Right kidney (tissue), 9 donors: ENCODE measurements around the gene ZFP3.
"Not testable (repeated sequence)": the region's sequence is repeated elsewhere in the genome, so short reads cannot be mapped to it uniquely, and the experiment has no call there.

Experiments used
- DNase-seq: peaks from one replicate; pipeline ENCODE4 v3.0.0-alpha.2; 2016
- long read RNA-seq, 8 donors: transcript quantifications; one replicate each; lab custom pipeline, GENCODE V29; 2026

Gene ZFP3
- long read RNA-seq, donor 1, full-length matches to known transcripts, result 4 of 4 reads
- long read RNA-seq, donor 1, partial matches to known transcripts, result 0 of 4 reads
- long read RNA-seq, donor 1, other reads (novel, unspliced or antisense), result 0 of 4 reads
- long read RNA-seq, donor 2, full-length matches to known transcripts, result 3 of 3 reads
- long read RNA-seq, donor 2, partial matches to known transcripts, result 0 of 3 reads
- long read RNA-seq, donor 2, other reads (novel, unspliced or antisense), result 0 of 3 reads
- long read RNA-seq, donor 3, full-length matches to known transcripts, result 2 of 2 reads
- long read RNA-seq, donor 3, partial matches to known transcripts, result 0 of 2 reads
- long read RNA-seq, donor 3, other reads (novel, unspliced or antisense), result 0 of 2 reads
- long read RNA-seq, donor 4, result 0 reads
- long read RNA-seq, donor 5, full-length matches to known transcripts, result 5 of 5 reads
- long read RNA-seq, donor 5, partial matches to known transcripts, result 0 of 5 reads
- long read RNA-seq, donor 5, other reads (novel, unspliced or antisense), result 0 of 5 reads
- long read RNA-seq, donor 6, full-length matches to known transcripts, result 3 of 3 reads
- long read RNA-seq, donor 6, partial matches to known transcripts, result 0 of 3 reads
- long read RNA-seq, donor 6, other reads (novel, unspliced or antisense), result 0 of 3 reads
- long read RNA-seq, donor 7, result 0 reads
- long read RNA-seq, donor 8, full-length matches to known transcripts, result 4 of 4 reads
- long read RNA-seq, donor 8, partial matches to known transcripts, result 0 of 4 reads
- long read RNA-seq, donor 8, other reads (novel, unspliced or antisense), result 0 of 4 reads

DNA sequence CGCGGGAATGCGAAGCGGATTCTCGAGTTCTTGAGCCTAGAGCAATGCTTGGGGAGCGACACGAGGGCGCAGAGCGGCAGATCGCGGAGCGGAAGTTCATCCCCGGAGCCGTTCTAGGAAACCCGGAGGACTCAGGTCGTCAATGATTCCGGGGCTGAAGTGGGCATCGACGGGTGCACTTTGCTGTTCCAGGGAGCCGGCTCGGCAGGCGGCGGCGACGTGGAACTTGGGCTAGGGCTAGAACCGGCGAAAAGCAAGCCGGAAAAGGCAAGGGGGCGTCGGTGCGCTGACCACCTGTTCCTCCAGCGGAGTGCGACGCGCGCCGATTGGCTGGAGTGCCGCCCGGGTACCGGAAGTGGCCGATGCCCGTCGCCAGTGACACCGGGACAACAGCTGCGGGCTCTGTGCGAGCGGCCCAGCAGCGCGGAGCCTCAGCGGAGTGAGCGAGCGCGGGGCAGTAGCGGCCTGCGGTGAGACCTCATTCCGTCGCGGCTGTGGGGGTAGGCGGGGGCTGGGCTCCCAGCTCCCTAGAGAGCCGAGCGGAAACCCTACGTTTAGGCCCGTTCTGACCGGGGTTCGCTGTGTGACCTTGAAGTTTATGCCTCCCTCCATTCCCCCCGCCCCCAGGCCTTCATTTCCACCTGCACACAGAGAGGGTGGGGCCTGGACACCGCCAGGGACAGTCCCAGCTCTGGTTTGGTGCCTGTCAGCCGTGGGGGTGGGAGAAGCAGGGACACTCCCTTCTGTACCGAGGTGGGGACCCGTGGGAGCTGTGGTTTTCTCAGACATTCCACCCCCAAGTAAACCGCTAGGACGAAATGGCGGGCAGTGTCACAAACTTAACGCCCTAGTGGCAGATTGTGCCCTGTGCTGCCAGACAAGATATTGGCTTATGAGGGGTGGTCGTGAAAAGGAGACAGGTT lies at the start of gene ZFP3:
Gene ZFP3, plus strand, starts transcription at position 362 of the 923 bp plus-strand sequence. CDS start 13,038 bp downstream, outside the sequence.
- peak; percentile 98 for DNase-seq

DNA sequence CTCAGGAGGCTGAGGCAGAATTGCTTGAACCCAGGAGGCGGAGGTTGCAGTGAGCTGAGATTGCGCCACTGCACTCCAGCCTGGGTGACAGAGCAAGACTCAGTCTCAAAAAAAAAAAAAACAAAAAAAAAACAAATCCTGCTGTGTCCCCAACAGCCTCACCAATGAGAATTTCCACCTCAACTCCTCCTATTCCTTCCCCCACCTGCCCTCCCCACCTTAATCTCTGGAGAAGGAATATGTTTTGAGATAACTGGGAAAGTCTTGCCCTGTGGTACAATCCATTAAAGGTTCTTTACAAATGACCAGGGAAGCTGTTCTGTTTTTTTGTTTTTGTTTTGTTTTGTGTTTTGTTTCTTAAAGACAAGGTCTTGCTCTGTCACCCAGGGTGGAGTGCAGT lies 48.1 kb upstream of the ZFP3 start:
- not testable (repeated sequence) for DNase-seq

DNA sequence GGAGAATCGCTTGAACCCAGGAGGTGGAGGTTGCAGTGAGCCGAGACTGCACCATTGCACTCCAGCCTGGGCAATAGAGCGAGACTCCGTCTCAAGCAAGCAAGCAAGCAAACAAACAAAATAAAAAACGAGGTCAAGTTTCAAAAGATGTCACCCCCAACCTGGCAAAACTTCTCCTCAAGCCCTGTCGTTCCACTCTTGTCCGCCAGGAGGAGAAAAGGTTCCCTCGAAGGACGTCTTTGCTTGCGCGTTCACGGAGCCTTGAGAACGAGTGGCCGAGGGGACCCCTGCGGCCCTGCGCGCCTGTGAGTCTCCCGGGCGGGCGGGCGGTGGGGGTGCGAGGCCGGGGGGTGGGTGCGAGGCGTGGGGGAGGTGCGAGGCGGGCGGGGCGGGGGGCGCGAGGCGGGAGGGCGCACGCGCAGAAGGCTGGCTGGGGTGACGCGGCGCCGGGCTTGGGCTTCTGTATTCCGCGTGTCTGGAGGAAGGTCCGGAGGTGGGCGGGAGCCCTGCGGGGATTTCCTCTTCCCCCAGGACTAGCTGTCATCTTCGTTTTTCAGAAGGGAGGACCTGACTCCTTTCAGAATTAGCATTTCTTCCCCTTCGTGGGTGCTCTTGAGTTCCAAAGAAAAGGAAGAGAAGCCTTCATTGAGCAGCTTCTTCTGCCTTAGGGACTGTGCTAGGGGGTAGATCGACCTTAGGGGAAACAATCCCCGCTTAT lies 46.7 kb upstream of the ZFP3 start:
- peak; percentile 72 for DNase-seq

DNA sequence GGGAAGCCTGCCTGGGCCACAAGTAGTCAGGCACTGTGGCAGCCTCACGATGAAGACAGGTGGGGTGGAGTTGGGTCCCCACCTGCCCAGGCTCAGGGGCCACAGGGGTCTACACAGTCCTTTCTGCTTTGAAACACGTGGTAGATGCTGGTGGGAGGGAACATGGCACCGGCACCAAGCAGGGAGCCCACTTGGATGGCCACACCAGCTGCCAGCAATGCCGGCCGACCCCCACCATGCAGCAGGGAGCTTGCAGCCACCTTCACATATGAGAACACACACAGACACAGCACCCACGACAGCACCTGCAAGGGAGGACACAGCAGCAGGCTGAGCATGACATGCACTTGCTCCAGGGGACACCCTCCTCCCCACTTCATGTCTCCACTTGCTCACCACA lies 45.4 kb upstream of the ZFP3 start:
- DNase-seq, result no peak

DNA sequence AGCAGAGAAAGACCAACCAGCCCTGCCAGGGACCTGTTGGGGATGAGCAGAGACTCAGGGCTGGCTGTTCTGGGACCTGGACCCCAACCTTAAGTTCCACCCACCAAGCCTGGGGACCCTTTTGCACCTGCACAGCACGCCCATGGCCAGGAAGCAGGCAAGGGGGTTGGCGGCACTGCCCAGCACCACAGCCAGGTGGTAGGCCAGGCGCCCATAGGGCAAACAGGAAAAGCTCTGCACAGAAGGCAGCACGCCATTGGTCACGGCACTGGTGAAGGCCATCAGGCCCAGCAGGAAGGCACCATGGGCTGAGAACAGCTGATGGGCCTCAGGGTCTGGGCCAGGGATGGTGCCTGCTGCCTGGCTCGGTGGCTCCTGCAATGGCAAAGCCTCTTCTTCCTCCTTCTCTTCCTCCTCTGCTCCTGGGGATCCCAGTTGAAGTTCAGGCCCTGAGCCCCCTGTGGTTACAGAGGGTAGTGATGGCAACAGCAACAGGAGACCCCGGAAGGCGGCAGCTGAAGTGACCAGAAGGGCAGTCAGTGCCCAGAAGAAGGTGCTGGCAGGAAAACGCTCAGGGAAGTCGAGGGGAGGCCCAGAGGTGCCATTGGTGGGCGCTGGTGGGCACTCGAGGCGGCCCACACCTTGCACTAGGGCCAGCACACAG lies 44.8 kb upstream of the ZFP3 start:
- DNase-seq, result no peak

DNA sequence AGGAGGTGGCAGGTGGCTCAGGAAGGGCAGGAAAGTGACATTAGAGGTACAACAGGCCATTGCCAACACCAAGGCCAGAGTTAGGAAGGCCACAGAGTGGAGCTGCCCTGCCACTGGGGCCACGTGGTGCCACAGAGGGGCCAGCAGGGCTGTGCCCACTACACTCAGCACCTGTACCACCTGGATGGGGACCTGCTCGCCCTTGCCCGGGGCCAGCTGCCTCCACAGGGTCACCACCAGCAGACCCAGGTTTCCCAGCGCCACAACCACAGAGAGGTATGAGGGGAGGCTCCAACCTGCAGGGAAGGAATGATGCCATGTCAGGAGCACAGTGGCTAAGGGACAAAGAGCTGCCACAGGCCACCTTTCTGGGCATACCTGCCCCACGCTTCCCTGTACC lies 44.2 kb upstream of the ZFP3 start:
- no peak for DNase-seq

DNA sequence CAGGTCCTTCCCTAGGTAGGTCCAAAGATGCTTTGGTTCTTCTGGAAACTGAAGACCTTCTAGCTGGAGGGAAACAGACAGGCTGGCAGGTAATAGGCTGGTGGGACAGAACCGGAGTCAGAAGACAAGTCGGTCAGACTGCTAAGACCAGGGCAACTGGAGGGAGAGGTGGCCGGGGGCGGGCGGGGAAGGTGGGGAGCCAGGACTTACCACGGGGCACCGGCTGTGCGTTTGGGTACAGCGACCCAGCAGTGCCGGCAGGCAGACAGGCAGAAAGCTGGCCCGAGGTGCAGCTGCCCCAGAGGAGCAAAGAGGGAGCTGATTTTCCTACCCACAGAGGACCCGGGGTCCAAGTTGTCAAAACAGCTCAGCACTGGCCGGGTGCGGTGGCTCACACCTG lies 43.6 kb upstream of the ZFP3 start:
- no peak for DNase-seq

DNA sequence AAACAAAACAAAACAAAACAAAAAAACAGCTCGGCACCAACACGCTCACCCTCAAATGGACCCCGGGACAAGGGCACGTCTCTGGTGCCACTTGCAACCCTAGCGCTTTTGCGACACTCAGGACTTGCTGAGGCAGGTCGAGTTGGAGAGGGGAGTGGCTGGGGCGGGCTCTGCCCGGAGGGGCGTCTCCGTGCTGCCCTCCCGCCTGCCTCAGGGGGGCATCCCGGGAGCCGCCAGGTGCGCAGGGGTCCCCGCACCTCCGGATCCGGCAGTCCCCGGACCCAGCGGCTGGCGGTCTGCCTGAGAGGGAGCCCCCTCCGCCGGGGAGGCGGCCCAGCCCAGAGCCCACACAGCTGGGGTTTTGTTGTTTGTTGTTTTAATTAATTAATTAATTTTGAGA lies 43.0 kb upstream of the ZFP3 start, which contains the start of gene SLC52A1:
Gene SLC52A1, minus strand, starts transcription at position 112 of the 400 bp plus-strand sequence. CDS start 820 bp downstream, outside the sequence.
- peak; percentile 41 for DNase-seq

DNA sequence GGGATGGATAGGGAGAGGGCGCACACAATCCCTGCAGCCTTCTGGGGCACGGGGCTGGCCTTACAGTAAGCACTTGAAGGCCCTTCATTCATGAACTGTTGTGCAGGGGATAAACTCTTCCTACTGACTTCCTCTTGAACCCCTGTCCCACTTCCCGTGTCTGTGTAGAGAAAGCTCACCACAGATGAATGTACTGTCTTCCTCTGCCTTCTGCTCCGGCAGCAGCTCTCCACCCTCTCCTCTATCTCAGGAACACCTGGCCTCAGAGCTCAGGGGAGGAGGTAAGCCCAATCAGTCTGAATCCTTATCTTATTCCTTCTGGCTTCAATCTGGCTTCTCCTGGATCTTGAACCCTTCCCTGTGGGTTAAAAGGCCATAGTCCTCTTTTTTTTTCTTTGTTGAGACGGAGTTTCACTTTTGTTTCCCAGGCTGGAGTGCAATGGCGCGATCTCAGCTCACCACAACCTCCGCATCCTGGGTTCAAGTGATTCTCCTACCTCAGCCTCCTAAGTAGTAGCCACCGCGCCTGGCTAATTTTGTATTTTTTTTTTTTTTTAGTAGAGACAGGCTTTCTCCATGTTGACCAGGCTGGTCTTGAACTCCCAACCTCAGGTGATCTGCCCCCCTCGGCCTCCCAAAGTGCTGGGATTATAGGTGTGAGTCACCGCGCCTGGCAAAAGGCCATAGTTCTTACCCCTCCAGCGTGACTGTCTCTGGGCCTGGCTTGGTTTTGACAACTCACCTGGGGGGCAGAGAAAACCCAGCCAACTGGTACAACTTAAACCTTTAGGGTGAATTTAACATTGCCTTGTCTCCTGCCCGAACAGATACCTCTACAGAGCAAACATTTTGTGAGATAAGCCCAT lies 35.9 kb upstream of the ZFP3 start:
- DNase-seq, result no peak

DNA sequence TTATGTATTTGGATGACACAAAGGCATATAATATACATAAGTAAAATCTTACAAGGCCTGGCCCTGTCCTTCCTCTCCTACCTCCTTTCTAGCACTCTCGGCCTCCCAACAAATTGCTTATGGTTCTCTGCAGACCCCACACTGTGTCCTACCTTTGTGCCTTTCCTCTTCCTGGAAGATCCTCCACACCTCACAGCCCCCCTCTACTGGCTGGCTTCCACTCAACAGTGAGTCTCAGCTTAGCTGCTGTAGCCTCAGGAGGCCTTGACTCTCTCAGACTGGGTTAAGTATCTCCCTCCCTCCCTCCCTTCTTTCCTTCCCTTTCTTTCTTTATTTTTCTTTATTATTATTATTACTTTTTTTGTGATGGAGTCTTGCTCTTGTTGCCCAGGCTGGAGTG lies 34.7 kb upstream of the ZFP3 start:
- DNase-seq, result no peak

DNA sequence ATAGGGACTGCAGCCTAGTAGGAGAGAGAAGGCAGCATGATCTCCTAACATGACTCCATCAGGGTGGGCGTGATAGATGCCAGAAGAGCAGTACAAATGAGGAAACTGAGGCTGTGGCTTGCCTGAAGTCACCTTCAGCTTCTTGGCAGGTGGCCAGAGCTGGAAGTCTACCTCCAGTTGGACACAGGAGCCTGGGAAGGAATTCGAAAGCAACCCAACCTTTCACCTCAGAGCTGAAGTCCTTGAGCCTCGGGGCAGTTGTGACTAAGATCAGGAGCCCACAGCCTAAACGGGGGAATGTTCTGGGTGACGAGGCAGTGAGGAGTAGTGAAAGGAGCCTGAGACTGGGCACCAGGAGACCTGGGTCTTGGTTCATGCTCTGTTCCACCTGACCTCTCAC lies 33.6 kb upstream of the ZFP3 start:
- no peak for DNase-seq

DNA sequence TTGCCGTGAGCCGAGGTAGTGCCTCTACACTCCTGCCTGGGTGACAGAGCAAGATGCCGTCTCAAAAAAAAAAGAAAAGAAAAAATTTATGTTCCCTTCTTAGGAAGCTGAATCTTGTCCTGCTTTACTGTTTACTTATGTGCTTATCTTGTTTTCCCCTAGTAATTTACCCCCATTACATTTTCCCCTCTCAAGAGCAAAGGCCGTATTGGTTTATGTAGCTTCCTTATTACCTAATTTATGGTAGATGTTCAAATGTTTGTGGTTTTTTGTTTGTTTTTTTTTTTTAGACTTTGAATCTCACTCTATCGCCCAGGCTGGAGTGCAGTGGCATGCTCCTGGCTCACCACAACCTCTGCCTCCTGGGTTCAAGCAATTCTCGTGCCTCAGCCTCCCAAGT lies 32.8 kb upstream of the ZFP3 start:
- no peak for DNase-seq

DNA sequence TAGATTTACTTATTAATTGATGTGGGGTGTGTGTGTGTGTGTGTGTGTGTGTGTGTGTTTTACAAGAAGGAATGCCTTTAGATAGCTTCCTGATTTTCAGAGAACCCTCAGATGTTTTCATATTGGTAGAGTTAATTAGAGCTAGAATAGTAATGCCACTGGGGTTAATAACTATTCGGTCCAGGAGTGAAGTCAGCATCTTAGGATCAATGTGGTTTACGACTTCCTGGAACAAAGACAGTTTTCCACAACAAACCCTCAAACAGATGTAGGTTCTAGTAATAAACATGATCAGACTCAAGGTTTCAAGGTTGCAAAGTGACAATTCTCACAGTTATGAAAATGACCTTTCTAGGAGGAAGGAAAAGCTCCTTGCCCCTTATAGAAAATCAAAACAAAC lies 30.8 kb upstream of the ZFP3 start:
- no peak for DNase-seq

DNA sequence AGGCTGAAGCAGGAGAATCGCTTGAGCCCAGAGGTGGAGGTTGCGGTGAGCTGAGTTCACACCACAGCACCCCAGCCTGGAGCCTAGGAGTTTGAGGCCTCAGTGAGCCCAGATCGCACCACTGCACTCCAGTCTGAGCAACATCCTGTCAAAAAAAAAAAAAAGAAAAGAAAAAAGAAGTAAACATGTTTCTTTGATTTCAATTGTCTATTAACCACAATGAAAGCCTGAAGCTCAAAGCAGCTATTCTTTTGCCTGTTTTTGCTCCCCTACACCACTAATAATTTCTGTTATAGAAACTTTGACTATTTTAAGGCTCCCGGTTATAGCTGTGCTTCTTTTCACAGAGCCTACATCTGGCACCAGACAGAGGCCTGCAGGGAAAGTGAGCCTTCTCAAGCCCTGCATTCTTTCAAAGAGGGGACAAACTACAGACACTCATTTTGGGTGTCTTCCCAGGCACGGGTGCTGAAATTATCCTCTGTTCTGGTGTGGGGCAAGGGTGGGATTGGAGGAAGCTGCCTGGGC lies 28.9 kb upstream of the ZFP3 start:
- no peak for DNase-seq

DNA sequence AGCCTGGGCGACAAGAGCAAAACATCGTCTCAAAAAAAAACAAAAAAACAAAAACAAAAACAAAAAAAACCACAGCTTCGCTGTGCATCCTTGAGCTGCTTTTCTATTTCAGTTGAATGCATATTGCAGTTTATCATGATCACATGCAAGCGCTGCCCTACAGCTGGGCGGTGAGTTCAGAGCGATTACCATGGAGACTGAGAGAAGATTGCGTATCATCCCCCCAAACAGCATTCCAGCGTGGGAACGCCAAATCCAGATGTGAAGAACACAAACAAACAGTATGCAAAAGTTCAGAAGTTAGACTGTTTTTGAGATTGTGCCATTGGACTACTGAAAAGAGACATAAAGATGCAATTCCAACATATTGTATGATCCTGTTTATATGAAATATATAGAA lies 28.0 kb upstream of the ZFP3 start:
- DNase-seq, result no peak

DNA sequence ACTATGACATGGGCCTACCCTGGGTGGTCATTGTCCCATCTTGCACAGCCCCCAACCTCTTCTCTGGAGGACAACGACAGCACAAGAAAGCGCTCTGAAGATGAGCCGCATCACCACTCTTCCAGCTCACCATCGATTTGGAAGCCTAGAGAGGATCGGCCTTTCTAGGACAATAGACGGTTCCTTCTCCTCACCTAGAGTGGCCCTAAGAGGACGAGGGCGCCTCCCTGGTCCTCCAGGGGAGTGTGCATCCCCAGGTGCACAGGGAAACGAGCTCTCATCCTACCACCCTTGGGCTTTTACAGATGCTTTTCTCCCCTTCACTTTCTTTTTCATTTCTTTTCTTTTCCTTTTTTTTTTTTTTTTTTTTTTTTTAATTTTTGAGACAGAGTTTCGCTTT lies 22.7 kb upstream of the ZFP3 start:
- no peak for DNase-seq

DNA sequence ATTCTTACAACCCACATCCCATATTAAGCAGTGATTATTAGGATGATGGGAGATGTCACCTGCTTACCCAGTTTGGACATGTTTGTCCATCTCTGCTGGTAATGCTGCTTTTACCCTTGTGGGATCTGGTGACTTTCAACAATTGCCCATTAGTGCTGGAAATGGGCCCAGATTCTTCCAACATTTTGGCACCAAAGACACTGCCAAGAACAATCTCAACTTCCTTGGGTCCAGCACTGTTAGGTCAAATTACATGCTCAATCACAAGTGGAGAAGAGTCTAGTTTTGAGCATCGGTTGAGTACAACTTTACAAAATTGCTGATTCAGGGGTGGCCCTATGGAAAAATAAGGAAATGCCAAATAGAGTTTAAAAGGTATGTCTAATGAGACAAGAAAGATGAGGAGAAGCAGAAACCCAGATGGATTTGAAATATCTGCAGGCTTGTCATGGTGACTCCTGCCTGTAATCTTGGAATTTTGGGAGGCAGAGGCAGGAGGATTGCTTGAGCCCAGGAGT lies 13.0 kb upstream of the ZFP3 start:
- DNase-seq, result no peak

DNA sequence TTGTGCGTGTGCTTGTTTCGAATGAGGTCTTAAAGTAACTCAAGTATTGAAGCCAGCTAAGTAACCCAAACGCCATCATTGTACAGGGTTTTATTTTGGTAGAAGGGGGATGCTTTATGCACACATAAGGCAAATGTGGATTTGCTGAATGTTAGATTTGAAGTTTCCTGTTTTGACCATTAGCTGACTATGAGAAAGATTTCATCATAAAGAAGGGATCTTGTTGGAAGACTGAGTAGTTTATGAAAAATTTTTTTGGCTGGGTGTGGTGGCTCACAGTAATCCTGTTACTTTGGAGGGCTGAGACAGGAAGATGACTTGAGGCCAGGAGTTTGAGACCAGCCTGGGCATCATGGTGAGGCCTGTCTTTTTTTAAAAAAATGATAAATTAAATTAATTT lies 10.0 kb upstream of the ZFP3 start:
- no peak for DNase-seq

DNA sequence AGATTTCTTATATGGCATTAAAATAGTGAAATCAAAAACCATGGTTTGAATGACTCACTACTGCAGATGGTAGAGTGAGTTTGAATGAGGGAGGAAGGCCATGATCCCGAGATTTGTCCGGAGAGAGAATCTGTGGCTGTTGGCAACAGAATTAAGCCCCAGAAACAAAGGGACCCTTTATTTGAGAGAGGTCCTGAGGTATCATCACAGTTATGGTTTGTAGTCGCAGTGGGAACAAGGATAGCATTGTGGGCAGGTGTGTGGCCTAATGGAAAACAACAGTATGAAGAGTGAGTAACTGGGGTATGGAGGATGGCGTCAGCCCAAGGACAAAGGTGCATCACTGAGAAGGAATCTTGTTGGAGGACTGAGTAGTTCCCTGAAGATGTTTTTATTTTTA lies 8.5 kb upstream of the ZFP3 start:
- no peak for DNase-seq

DNA sequence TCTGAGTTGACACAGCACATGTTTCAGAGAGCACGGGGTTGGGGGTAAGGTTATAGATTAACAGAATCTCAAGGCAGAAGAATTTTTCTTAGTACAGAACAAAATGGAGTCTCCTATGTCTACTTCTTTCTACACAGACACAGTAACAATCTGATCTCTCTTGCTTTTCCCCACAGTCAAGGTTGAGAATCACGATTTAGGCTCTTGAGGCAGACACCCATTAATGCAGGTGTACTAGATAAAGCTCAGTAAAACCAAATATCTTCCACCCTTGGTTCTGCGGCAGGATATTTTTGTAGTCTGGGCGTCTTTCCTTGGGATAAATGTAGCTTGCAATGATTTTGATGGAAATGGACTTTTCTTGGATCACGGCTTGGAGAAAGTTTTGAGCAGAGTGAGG lies 2.8 kb upstream of the ZFP3 start:
- DNase-seq, result not testable (repeated sequence)
